ENCODE results near the gene CDSN.
A peak's percentile ranks its signal among the peaks of the same experiment; 100 is the strongest.

The CDSN gene

GRCh38 chr6:31144296-31144969 is 24.2 kb upstream of the CDSN start:
- DNase-seq, result no peak

DNA sequence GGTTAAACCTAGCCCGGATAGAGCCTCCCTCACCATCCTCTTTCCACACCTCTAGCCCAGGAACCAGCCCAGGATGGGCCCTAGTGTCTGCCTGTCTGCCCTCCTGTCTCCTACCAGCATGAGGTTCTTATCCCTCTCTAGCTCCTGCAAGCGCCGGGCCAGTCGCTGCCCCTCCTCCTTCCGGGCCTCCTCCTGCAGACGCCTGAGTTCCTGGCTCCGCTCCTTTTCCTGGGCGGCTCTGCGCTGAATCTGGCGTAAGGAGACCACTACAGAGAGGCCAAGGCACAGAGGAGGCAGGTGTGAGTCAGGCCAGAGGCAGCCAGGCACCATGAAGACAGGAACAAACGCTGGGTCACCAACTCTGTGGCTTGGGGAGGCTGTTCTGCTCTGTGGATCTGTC is 22.9 kb upstream of the CDSN start:
- DNase-seq, result no peak

DNA sequence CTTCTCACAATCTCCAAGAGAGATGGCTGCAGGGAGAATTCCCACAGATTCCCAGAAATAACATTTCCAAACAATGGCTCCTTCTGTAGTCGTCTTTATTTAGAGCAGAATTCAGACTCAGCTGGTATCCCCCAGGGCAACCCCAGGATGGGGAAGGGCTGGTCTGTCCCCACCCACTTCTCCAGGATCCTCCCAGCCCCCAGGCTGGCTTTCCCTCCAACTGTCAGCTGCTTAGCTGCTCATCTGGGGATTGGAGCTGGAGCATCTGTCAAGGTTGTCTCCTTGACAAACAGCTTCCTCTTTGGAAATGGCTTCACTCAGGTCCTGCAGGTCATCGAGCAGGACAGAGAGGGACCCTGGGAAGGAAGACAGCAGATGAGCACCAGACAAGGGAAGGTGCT is 22.1 kb upstream of the CDSN start:
- no peak for DNase-seq

DNA sequence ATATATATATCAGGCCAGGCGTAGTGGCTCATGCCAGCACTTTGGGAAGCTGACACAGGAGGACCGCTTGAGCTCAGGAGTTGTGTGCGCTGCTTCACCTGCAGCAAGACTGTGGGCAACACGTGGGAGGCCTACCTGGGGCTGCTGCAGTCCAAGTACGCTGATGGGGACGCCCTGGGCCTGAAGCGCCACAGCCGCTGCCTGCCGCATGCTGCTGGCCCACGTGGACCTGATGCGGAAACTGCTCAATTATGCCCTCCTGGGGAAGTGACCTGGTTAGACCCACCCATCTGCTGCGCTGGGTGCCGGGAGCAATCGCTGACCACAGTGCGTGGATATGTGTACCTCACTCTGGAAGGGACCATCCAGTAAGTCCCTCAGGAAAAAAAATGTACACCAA is 20.4 kb upstream of the CDSN start:
- no peak for DNase-seq

- no peak for DNase-seq
Measured at GRCh38 chr6:31139599-31139998, 19.4 kb upstream of the CDSN start.

DNA sequence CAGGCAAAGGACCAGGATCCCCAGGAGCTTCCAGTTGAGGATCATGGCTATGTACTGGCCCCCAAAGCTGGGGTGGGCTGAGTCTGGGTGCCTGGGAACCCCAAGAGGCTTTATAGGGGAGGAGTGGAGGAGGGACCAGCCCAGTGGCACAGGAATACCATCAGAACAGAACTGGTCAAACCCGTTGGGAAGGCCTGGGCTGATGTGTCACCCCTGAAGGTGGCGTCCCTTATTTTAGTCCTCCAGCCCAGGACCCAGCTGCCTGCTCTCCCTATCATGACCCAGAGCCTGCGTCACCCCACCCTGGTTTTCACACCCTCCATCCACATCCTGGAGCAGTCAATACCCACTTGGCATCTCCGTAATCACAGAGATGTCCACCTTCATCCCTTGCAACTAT is 18.7 kb upstream of the CDSN start, which contains the start of gene PSORS1C2:
PSORS1C2 (minus strand) TSS at position 85 of the 400 bp plus-strand sequence; CDS start at position 45, 40 bp downstream.
- no peak for DNase-seq

- no peak for DNase-seq
Measured at GRCh38 chr6:31135710-31136109, 15.5 kb upstream of the CDSN start.

DNA sequence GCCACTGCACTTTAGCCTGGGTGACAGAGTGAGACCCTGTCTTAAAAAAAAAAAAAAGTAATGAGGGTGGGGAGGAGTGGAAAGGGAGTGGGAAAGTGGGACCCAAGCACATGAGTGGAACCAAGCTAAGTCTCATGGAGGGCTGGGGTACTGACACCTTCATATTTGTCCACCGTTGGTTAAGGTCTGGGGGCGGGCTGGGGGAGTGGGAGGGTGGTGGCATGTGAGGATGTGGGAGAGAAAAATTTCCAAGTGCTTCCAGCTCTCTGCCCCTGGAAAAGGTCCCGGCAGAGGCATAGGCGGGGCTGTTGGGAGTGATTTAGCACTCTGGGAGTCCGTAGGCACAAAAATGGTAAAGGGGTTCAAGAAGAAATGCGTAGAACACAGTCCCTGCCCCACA is 12.6 kb upstream of the CDSN start:
- DNase-seq, result no peak

- DNase-seq, result no peak
Measured at GRCh38 chr6:31131595-31131994, 11.3 kb upstream of the CDSN start.

GRCh38 chr6:31130751-31131150 is 10.5 kb upstream of the CDSN start:
- DNase-seq, result no peak

DNA sequence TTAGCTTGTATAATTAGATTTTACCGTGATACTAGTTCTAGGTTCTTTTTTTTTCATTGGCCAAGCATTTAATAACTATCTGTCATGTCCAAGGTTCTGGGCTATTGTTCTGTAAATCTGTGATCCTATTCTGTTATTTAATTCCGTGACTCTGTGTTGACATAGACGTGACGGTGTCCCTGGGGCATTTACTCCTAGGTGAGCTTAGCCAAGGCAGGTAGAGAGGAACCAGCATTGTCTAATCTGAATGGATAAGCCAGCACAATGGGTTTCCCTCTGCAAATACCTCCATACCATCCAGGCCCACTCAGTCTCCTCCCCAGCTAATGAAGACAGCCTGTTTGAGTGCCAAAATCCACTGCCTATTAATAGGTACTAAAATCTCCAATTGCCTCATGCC is 8.9 kb upstream of the CDSN start:
- no peak for DNase-seq

DNA sequence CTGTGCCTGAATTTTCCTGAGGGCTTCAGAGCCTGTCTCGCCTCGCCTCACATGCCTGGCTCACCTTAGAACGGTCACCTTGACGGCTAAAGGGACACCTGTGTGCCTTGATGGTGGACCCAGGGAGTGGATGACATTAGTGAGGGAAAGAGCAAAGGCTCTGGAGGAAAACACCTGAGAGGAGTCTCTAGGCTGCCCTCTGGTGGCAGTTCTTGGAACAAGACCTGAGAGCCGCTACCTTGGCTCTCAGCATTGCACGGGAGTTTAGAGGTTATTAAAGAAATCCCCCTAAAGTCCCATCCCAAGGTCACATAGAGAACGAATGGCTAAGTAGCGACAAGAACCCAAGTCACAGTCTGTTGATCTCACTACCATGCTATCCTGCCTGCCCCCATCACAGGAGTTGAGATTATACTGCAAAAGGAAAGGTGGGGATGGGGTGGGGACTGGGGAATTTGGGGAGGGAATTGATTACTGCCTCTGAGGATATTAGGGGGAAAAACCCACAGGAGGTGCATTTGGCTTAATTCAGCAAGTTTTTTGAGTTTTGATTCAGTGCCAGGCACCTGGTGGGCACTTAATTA is 7.9 kb upstream of the CDSN start:
- DNase-seq, result peak; percentile 31 to 35

- DNase-seq, result no peak
Measured at GRCh38 chr6:31126396-31127175, 6.3 kb upstream of the CDSN start.

GRCh38 chr6:31125586-31126363 is 5.5 kb upstream of the CDSN start:
- no peak for DNase-seq

DNA sequence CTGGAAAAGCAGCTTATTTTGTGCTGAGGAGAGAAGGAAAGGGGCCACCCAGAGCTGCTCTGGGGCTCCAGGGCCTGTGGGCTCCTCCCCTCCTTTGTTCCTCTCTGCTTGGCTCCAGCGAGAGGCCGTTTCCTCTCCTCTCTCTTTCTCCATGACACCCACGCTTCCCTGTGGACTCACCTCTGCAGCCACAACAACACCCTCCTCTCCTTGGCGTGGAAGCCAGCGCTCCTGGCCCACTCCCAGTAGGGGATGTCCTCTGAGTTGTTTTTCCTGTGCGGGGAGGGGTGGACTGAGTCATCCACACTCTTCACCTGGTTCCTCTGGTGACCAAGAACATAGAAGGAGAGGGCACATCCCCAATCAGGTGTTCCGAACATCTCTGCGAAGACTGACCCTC is 4.9 kb upstream of the CDSN start:
- no peak for DNase-seq

- no peak for DNase-seq
Measured at GRCh38 chr6:31122791-31123706, 2.8 kb upstream of the CDSN start.

DNA sequence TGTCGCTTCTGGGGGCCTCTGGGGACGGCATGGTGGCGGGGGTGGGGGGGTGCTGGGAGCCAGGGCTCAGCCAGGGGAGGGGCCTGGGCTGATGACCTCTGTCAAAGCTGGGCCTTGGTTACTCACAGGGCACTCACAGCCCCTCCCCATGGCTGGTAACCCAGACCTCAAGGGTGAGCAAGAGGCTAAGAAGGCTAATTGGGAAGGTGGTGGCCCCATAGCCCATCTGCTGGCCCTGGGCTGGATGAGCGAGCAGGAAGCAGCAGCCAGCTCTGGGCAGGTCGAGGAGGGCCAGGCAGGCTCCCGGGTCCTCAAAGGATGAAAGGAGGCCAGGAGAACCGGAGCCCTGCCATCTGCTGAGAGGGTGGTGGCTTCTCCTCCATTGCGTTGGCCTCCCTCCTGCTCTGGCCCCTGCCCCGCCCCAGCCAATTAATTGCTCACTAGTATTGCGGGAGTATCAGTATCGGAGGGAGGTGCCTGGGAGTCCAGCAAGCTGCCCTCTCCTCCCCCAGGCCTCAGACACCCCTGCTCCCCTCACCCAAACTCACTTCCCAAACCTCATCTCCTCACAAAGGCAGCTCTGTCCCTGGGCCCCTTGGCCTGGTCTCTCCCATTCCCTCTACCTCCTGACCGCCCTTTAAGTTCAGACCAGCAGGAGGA is 1.0 kb upstream of the CDSN start:
- DNase-seq, result no peak

DNA sequence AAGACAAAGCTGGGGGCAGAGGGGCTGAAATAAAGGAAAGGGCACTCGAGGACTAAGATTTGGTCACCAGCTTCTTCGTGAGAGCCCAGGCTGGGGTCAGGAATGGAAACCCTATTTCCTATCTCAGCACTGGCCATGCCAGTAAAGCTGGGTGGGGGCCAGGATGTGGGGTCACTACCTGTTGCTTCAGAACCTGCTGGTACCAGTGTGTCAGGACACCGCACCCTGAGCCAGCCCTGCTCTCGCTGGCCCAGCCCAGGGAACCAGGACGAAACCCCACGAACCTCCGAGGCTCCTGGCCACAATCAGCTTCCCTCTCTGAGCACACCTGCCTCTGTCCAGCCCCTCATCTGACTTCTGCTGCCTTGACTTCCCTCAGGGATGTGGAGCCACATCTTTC is 2.1 kb downstream of the CDSN start:
- no peak for DNase-seq

- DNase-seq, result no peak
Measured at GRCh38 chr6:31116661-31117385, 3.4 kb downstream of the CDSN start.

- no peak for DNase-seq
Measured at GRCh38 chr6:31115941-31116560, 4.2 kb downstream of the CDSN start.

Data from Kasumi-1 (cell line).